Activated CD4-positive, alpha-beta T cell treated with anti-CD3 and anti-CD28 coated beads, Interleukin-2, amount 50 U/mL, for 24 hours (primary cell): ENCODE data around the gene PKN1.

Experiments
- DNase-seq, 2 donors: peaks; one replicate each; pipeline ENCODE4 v3.0.0-alpha.2; 2020; ENCODE audit warnings: low read depth in 1 of 2, low spot score in 1 of 2

The PKN1 gene

DNA sequence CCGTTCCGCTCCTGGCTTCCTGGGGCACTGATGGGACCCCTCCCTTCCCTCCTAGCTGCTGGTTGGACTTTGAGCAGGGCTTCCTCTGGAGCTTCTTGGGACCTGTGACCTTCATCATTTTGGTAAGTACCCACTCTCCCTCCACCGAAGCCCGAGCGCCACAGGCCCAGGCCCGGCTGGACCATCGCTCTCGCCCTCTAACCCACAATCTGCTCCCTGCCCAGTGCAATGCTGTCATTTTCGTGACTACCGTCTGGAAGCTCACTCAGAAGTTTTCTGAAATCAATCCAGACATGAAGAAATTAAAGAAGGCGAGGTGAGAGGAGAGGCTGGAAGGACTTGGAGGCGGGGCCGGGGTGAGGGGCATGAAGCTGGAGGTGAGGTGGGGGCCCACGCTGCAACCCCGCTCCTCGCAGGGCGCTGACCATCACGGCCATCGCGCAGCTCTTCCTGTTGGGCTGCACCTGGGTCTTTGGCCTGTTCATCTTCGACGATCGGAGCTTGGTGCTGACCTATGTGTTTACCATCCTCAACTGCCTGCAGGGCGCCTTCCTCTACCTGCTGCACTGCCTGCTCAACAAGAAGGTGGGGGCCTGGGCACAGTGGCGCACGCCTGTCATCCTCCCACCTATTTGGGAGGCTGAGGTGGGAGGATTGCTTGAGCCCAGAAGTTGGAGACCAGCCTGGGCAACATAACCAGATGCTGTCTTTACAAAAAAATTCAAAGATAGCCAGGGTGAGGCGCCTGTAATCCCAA, 26.3 kb upstream of the PKN1 start:
- no peak for DNase-seq

DNA sequence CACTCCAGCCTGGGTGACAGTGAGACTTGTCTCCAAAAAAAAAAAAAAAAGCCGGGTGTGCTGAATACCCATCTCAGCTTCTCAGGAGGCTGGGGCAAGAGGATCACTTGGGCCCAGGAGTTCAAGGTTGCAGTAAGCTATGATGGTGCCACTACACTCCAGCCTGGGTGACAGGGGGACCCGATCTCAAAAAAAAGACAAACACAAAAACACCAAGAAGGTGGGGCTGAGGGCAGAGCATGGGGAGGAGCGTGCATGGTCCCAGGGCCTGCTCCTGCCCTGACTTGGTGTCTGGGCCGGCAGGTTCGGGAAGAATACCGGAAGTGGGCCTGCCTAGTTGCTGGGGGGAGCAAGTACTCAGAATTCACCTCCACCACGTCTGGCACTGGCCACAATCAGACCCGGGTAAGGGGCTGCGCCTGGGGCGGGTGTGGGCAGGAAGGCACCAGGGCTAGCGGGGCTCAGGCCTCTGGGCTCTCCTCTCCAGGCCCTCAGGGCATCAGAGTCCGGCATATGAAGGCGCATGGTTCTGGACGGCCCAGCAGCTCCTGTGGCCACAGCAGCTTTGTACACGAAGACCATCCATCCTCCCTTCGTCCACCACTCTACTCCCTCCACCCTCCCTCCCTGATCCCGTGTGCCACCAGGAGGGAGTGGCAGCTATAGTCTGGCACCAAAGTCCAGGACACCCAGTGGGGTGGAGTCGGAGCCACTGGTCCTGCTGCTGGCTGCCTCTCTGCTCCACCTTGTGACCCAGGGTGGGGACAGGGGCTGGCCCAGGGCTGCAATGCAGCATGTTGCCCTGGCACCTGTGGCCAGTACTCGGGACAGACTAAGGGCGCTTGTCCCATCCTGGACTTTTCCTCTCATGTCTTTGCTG, 25.3 kb upstream of the PKN1 start:
- no peak for DNase-seq

DNA sequence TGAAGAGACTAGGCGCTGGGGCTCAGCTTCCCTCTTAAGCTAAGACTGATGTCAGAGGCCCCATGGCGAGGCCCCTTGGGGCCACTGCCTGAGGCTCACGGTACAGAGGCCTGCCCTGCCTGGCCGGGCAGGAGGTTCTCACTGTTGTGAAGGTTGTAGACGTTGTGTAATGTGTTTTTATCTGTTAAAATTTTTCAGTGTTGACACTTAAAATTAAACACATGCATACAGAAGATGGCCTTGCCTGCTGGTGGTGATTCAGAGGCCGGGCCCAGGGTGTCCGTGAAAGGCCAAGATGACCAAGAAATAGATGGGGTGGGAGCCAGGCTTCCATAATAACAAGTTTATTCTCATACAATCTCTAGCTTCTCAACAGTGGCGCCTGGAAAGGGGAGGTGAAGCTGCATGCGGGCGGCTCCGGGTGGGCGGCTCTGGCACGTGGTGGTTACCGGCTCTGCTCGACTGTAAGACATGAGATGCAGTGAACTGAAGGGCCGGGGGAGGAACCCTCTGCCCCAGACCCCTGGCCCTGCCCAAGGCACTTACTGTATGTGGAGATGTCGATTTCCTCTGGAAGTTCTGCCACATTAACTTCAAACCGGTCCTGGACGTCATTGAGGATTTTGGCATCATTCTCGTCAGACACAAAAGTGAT, 24.5 kb upstream of the PKN1 start:
- no peak for DNase-seq

- no peak for DNase-seq
Observed at GRCh38 chr19:14409146-14410023, 23.7 kb upstream of the PKN1 start.

- no peak for DNase-seq
Observed at GRCh38 chr19:14410091-14411051, 22.7 kb upstream of the PKN1 start.

GRCh38 chr19:14411161-14411937, 21.8 kb upstream of the PKN1 start:
- DNase-seq: no peak

- DNase-seq: no peak
Observed at GRCh38 chr19:14411938-14412245, 21.2 kb upstream of the PKN1 start.

DNA sequence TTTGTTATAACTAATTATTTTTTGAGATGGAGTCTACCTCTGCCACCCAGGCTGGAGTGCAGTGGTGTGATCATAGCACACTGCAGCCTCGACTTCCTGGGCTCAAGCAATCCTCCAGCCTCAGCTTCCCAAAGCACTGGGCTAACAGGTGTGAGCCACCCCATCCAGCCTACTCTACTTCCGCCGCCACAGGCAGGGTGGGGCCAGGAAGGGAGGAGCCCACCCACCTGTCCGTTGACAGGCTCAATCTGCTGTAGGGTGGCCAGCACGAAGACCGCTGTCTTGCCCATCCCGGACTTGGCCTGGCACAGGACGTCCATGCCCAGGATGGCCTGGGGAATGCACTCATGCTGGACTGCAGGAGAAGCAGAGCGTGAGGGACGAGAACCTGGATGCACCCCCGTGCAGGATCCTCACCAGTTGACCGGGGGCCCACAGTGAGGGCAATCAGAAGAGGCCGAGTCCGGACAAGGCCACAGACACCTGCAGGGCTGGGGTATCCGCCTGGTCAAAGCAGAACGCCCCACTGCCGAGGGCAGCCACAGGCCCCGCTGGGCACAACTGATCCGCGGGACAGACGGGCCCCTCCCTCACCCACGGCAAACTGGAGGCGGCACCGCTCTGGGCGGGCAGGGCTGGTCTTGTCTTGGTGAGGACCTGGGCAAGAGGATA, 20.6 kb upstream of the PKN1 start:
- no peak for DNase-seq

DNA sequence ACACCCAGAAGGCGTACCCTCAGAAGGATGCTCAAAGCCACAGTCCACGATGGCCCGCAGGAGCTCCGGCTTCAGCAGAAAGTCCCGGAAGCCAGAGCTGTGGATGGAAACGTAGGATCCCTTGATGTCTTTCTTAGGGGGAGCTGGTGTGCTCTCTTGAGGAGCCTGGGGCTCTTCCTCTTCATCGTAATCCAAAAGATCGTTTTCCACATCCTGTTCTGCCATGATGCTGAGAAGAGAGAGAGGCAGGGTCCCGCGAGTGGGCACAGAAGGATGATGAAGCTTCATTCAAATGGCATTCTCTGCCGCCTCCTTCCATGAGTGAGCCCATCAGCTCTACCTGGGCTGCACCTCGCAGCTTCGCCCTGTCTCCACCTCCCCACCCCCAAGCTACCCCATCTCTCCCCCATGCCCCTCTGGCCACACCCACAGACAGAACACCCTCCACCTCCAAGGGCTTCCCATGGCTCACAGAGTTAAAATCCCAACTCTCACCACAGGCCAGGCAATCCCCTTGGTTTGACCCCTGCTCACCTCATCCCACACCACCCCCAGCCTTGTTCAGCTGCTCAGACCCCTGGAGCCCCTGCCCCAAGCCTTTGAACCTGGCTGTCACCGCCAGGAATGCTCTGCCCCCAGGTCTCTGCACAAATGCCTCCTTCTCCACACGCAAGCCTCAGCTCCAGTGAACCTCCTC, 20.0 kb upstream of the PKN1 start:
- DNase-seq: no peak

DNA sequence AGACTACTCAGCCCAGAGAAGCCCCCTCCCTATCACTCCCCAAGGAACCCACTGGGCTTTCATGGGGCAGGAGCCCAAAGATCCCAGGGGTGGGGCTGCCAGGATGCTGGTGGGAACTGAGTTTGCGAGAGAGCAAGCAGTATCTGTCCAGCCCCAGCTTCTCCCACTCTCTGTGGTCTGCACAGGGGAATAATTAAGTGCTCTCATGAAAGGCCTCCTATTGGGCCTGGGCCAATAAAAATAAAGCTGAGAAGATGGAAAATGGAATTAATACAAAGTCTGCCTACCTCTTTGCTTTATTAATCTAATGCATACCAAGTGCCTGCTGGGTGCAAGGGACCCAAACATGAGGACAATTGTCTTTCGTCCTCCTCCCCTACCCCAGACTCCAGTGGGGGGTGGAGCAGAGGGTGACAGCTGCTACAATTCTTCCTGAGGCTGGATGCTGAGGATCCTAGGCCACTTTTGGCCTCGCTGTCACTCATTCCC, 19.4 kb upstream of the PKN1 start:
- DNase-seq: no peak

DNA sequence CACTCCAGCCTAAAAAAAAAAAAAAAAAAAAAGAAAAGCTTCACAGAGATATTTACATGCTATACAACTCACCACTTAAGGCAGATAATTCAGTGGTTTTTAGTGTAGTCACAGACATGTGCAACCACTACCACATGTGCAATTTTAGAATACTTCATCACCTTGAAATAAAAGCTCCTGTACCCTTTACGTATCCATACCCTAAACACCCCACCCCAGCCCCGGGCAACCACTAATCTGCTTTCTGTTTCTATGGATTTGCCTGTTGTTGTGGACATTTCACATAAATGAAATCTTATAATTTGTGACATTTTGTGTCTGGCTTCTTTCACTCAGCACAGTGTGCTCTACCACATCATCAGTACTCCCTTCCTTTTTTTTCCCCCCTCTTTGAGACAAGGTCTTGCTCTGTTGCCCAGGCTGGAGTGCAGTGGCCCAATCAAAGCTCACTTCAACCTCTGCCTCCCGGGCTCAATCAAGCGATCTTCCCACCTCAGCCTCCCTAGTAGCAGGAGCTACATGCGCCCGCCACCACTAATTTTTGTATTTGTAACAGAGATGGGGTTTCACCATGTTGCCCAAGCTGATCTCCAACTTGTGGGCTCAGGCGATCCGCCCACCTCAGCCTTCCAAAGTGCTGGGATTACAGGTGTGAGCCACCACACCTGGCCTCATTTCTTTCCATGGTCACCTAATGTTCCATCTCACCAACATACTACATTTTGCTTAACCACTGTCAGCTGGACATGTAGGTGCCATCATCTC, 18.0 kb upstream of the PKN1 start:
- DNase-seq: no peak

DNA sequence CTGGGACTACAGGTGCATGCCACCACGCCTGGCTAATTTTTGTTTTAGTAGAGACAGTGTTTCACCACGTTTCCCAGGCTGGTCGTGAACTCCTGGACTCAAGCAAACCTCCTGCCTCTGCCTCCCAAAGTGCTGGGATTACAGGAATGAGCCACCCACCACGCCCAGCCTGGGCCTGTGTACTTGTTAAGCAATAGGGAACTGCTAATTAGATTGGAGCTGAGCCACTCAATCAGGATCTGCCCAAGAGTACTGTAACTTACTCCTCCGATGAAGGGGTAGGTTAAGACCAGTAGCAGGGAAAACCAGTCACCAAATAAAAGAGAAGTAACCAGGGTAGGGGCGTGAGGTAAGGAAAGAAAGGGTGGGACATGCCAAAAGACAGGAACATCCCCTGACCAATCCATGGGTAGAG, 16.3 kb upstream of the PKN1 start:
- no peak for DNase-seq

- DNase-seq: peak; percentile 79 to 81
Observed at GRCh38 chr19:14418856-14419105, 14.3 kb upstream of the PKN1 start.

DNA sequence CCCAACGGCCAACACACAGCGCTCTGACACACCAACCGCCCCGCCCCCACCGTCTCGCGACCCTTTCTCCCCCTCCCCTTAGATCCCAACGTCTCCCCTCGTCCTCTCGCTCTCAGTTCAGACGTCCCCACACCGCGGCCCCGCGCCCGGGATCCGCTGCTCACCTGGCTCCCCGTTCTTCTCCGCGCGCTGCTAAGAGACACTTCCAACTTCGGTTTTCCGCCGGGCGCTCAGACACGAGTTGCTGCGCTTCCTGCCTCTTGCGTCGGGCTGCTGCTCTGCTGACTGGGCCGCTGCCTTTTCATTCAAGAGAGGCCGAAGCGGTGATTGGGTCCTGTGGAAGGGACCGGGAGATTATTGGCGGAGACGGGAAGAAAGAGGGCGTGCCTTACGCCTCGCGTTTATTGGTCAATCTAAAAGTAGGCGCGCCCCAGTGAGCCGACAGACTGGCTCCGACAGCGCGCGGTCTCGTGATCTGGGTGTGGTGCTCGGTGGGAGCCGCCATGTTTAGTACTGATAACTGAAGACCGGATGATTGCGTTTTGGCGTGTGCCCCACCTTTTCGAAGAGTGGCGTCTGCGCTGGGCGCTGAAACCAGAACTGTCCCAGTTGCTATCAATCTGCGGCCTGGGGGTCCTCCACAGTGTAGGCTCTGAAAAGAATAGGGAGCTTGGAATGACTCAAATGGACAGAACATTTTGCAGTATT, 13.8 kb upstream of the PKN1 start, which contains the start of gene DDX39A:
Gene DDX39A (minus strand): TSS at position 236 of the 708 bp plus-strand sequence. CDS start 6,121 bp downstream, outside the sequence.
- DNase-seq: peak; percentile 79 to 98

DNA sequence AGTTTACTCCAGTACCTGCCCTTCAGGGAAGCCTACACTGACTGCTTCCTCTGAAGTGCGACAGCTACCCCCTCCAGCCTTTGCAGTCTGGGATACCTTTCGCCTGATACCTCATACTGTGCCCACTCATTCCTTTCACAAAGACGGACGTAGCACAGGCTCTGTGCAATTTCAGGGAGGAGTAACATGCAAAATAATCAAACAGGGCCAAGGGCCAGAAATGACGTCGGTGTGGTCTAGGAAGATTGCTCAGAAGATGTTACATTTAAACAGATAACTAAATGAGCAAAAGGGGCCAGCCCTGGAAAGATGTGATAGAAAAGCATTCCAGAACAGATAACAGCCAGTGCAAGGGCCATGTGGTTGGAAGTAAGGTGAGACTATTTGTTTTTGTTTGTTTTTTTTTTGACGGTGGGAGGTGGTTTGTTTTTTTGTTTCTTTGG, 7.4 kb upstream of the PKN1 start:
- DNase-seq: no peak

GRCh38 chr19:14427461-14427860, 5.6 kb upstream of the PKN1 start:
- no peak for DNase-seq
